Right lobe of liver (tissue), 6 donors: ENCODE results near the gene IMP4. TPM values are rescaled to one million over a fixed set of nuclear protein-coding genes. Genes with fewer than 3 reads are reported as not detected.

Experiments used
- ATAC-seq, 4 donors: fragments of 200-7000 bp; cut with Tn5 transposase; one replicate each; pipeline ENCODE4 v1.9.1; 2020; ENCODE audit warnings: mild to moderate bottlenecking in 4 of 4, moderate library complexity in 4 of 4
- DNase-seq, 3 donors: peaks; one replicate each; pipeline ENCODE4 v3.0.0-alpha.2; 2020
- H3K27ac ChIP-seq, 3 donors: fragments of 200-600 bp; one replicate each; pipeline ENCODE4 v1.8.0; 2022
- H3K27me3 ChIP-seq, 2 donors: fragments of 200-600 bp; one replicate each; pipeline ENCODE4 v1.8.0; 2022
- H3K36me3 ChIP-seq, 4 donors: fragments of 200-600 bp; sonication (generic) in 1 of 4; one replicate each; pipeline versions ENCODE4 v1.5.1 to v1.8.0; 2017 to 2022; ENCODE audit warnings: control low read depth in 1 of 4
- H3K4me1 ChIP-seq, 4 donors: fragments of 200-600 bp; sonication (generic) in 1 of 4; one replicate each; pipeline versions ENCODE4 v1.5.1 to v1.8.0; 2017 to 2022; ENCODE audit warnings: control low read depth in 1 of 4
- H3K4me3 ChIP-seq, 3 donors: fragments of 200-600 bp; one replicate each; pipeline ENCODE4 v1.8.0; 2022
- H3K9me3 ChIP-seq, 4 donors: fragments of 200-600 bp; sonication (generic) in 1 of 4; one replicate each; pipeline versions ENCODE4 v1.5.1 to v1.8.0; 2017 to 2022; ENCODE audit warnings: control low read depth in 1 of 4
- CTCF ChIP-seq, 4 donors: fragments of 200-600 bp in 3 of 4; fragments of 450-650 bp in 1 of 4; IDR thresholded peaks; one replicate each; pipeline versions ENCODE4 v1.5.1 to v1.8.0; 2016 to 2022; ENCODE audit warnings: antibody characterized with exemption in 4 of 4, mild to moderate bottlenecking in 2 of 4
- POLR2A ChIP-seq: fragments of 450-650 bp; IDR thresholded peaks from one replicate; pipeline ENCODE4 v1.6.1; 2017; ENCODE audit warnings: antibody characterized with exemption, mild to moderate bottlenecking
- WGBS: methylation state at CpG from one replicate; pipeline ENCODE4 v1.1.6; 2018; ENCODE audit warnings: low coverage, low lambda C conversion rate; ENCODE audit not compliant: insufficient coverage; ENCODE audit errors: missing lambda C conversion rate; 5-methylcytosine and 5-hydroxymethylcytosine counted together
- intact Hi-C, 2 donors: fragments of 100-400 bp; cut with DNase I; formaldehyde crosslinking; loops; one replicate each; pipeline versions ENCODE4 v1.11.2 to v1.14.1; 2022
- total RNA-seq, 6 experiments: library from RNA; depleted of rRNA in 2 of 6; stranded (reverse); fragments of >200 nt in 2 of 6; fragmentation: NEBNext Ultra II Directional in 3 of 6; extraction: Animal tissue kit (Norgen Biotek cat#: 25700) in 3 of 6; gene quantifications; one replicate each; pipeline versions ENCODE4 v1.1.0 to v1.2.4, GENCODE V29; 2016 to 2023
- donor health status: DM: no; HTN: yes; CAD: no.
- donor health status: DM: no; HTN: no; CAD: no.
- donor health status: DM: no; HTN: no; CAD: no.
- donor health status: DM: no; HTN: yes; CAD: no.
- donor health status: DM: no; HTN: yes; CAD: no.

Gene IMP4
- total RNA-seq, 6 experiments from 2014 or later = 43.1 to 136 (median 56.7) TPM

- DNase-seq (no peak), ATAC-seq (peak in 1 of 4 donors; percentile 17)
- TF ChIP-seq POLR2A (no peak), CTCF (IDR thresholded peaks at IDR 0.05) (no peak)
- no peak overlapping the region for H3K27ac ChIP-seq
- no peaks in the 10 kb centered on the region for H3K4me1 ChIP-seq
- H3K36me3 ChIP-seq = no peaks in the 10 kb centered on the region
- H3K4me3 ChIP-seq = no peak overlapping the region
- H3K9me3 ChIP-seq = no peaks in the 10 kb centered on the region
- H3K27me3 ChIP-seq = no peaks in the 10 kb centered on the region
- WGBS = 62% methylated on average over 3 of the region's 12 CpGs
- intact Hi-C loops = no loop called here
These were observed 40.4 kb upstream of the IMP4 start for GRCh38 chr2:130302164-130302886.

DNA sequence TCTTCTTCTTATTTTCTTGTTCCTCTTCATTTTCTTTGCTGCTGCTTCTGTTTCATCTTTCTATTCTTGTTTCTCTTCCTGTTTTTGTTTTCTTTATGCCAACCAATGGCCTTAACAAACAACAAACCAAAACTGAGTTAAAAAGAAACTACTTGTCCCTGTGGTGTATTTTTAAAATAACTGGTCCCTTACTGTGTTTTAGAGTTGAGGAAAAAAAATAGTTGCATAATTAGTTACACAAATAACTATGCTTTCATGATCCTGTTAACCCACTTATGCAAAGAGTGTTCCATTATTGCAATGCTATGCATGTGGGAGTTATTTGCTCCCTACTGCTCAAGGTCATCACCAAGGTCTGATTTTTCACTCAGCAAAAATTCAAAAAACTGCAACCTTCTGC is 39.5 kb upstream of the IMP4 start:
- Histone ChIP-seq H3K9me3 (no peaks in the 10 kb centered on the region), H3K4me1 (no peaks in the 10 kb centered on the region), H3K36me3 (no peaks in the 10 kb centered on the region), H3K27me3 (no peaks in the 10 kb centered on the region), H3K27ac (no peak overlapping the region), H3K4me3 (no peak overlapping the region)
- intact Hi-C loops = no loop called here
- DNase-seq (no peak), ATAC-seq (no peak)
- TF ChIP-seq POLR2A = no peak
- TF ChIP-seq CTCF (IDR thresholded peaks at IDR 0.05) = no peak

- no peak for TF ChIP-seq CTCF (IDR thresholded peaks at IDR 0.05)
- Histone ChIP-seq H3K9me3 (no peaks in the 10 kb centered on the region), H3K27me3 (no peaks in the 10 kb centered on the region), H3K36me3 (no peaks in the 10 kb centered on the region), H3K27ac (no peak overlapping the region), H3K4me1 (no peaks in the 10 kb centered on the region), H3K4me3 (no peak overlapping the region)
- intact Hi-C loops = no loop called here
- DNase-seq (no peak), ATAC-seq (no peak)
- WGBS = 63% methylated on average over 3 of the region's 3 CpGs
These were observed 38.0 kb upstream of the IMP4 start for GRCh38 chr2:130304726-130305125.

GRCh38 chr2:130307850-130308249 is 34.8 kb upstream of the IMP4 start:
- DNase-seq (no peak), ATAC-seq (no peak)
- Histone ChIP-seq H3K27ac (no peak overlapping the region), H3K36me3 (no peaks in the 10 kb centered on the region), H3K4me1 (no peaks in the 10 kb centered on the region), H3K27me3 (no peaks in the 10 kb centered on the region), H3K4me3 (no peak overlapping the region), H3K9me3 (no peaks in the 10 kb centered on the region)
- WGBS = 71% methylated on average over 4 of the region's 4 CpGs
- intact Hi-C loops = no loop called here
- TF ChIP-seq CTCF (IDR thresholded peaks at IDR 0.05) (no peak), POLR2A (no peak)

- no peaks in the 10 kb centered on the region for H3K27me3 ChIP-seq
- no peaks in the 10 kb centered on the region for H3K36me3 ChIP-seq
- no peak overlapping the region for H3K4me3 ChIP-seq
- H3K27ac ChIP-seq = no peak overlapping the region
- ATAC-seq (peak in 3 of 4 donors; percentile 56 to 63 (median 62)), DNase-seq (no peak)
- no peaks in the 10 kb centered on the region for H3K4me1 ChIP-seq
- no peaks in the 10 kb centered on the region for H3K9me3 ChIP-seq
- intact Hi-C loops = no loop called here
- no peak for TF ChIP-seq POLR2A
- no peak for TF ChIP-seq CTCF (IDR thresholded peaks at IDR 0.05)
These were observed 31.8 kb upstream of the IMP4 start for GRCh38 chr2:130310881-130311280.
